ENCODE measurements around the gene NANOGP8.
"Not testable (repeated sequence)": the region's sequence is repeated elsewhere in the genome, so short reads cannot be mapped to it uniquely, and the experiment has no call there.

The NANOGP8 gene

GRCh38 chr15:35085176-35085919, at the start of gene NANOGP8:
Gene NANOGP8 (minus strand): TSS chr15:35085295. CDS start chr15:35085110, 185 bp downstream.
- DNase-seq (ENCODE audit: low read depth in 1 of 2, low spot score in 1 of 2): not testable (repeated sequence)

GRCh38 chr15:35134299-35134698, 49.2 kb upstream of the NANOGP8 start:
- DNase-seq (ENCODE audit: low read depth in 1 of 2, low spot score in 1 of 2): no peak

GRCh38 chr15:35130245-35130644, 45.1 kb upstream of the NANOGP8 start:
- DNase-seq (ENCODE audit: low read depth in 1 of 2, low spot score in 1 of 2): no peak

- DNase-seq (ENCODE audit: low read depth in 1 of 2, low spot score in 1 of 2): no peak
Observed at GRCh38 chr15:35129361-35129760, 44.3 kb upstream of the NANOGP8 start.

GRCh38 chr15:35127717-35128116, 42.6 kb upstream of the NANOGP8 start:
- DNase-seq (ENCODE audit: low read depth in 1 of 2, low spot score in 1 of 2): no peak

- DNase-seq (ENCODE audit: low read depth in 1 of 2, low spot score in 1 of 2): no peak
Observed at GRCh38 chr15:35126236-35126635, 41.1 kb upstream of the NANOGP8 start.

- no peak for DNase-seq (ENCODE audit: low read depth in 1 of 2, low spot score in 1 of 2)
Observed at GRCh38 chr15:35123743-35124142, 38.6 kb upstream of the NANOGP8 start.

- DNase-seq (ENCODE audit: low read depth in 1 of 2, low spot score in 1 of 2): no peak
Observed at GRCh38 chr15:35121611-35122359, 36.7 kb upstream of the NANOGP8 start.

GRCh38 chr15:35120173-35120572, 35.1 kb upstream of the NANOGP8 start:
- DNase-seq (ENCODE audit: low read depth in 1 of 2, low spot score in 1 of 2): no peak

- DNase-seq (ENCODE audit: low read depth in 1 of 2, low spot score in 1 of 2): no peak
Observed at GRCh38 chr15:35118960-35119359, 33.9 kb upstream of the NANOGP8 start.

- no peak for DNase-seq (ENCODE audit: low read depth in 1 of 2, low spot score in 1 of 2)
Observed at GRCh38 chr15:35117543-35118265, 32.6 kb upstream of the NANOGP8 start.

GRCh38 chr15:35115155-35115725, 30.1 kb upstream of the NANOGP8 start:
- DNase-seq (ENCODE audit: low read depth in 1 of 2, low spot score in 1 of 2): no peak

- DNase-seq (ENCODE audit: low read depth in 1 of 2, low spot score in 1 of 2): no peak
Observed at GRCh38 chr15:35112346-35112745, 27.3 kb upstream of the NANOGP8 start.

- no peak for DNase-seq (ENCODE audit: low read depth in 1 of 2, low spot score in 1 of 2)
Observed at GRCh38 chr15:35111861-35112260, 26.8 kb upstream of the NANOGP8 start.

GRCh38 chr15:35108453-35108852, 23.4 kb upstream of the NANOGP8 start:
- DNase-seq (ENCODE audit: low read depth in 1 of 2, low spot score in 1 of 2): no peak

- no peak for DNase-seq (ENCODE audit: low read depth in 1 of 2, low spot score in 1 of 2)
Observed at GRCh38 chr15:35107561-35107960, 22.5 kb upstream of the NANOGP8 start.

GRCh38 chr15:35107122-35107521, 22.0 kb upstream of the NANOGP8 start:
- no peak for DNase-seq (ENCODE audit: low read depth in 1 of 2, low spot score in 1 of 2)

GRCh38 chr15:35104526-35105147, 19.5 kb upstream of the NANOGP8 start:
- no peak for DNase-seq (ENCODE audit: low read depth in 1 of 2, low spot score in 1 of 2)

- no peak for DNase-seq (ENCODE audit: low read depth in 1 of 2, low spot score in 1 of 2)
Observed at GRCh38 chr15:35102186-35102585, 17.1 kb upstream of the NANOGP8 start.

- no peak for DNase-seq (ENCODE audit: low read depth in 1 of 2, low spot score in 1 of 2)
Observed at GRCh38 chr15:35101335-35101734, 16.2 kb upstream of the NANOGP8 start.

GRCh38 chr15:35098737-35099136, 13.6 kb upstream of the NANOGP8 start:
- DNase-seq (ENCODE audit: low read depth in 1 of 2, low spot score in 1 of 2): no peak
